ENCODE data around the gene ZBTB9. TPM values are rescaled to one million over a fixed set of nuclear protein-coding genes. Genes with fewer than 3 reads are reported as not detected.
A peak's percentile ranks its signal among the peaks of the same experiment; 100 is the strongest.

Gene ZBTB9
- polyA plus RNA-seq (2013, experiment 1 of 2; ENCODE audit: insufficient read length), result 7.5 TPM
- 7.3 TPM for polyA plus RNA-seq (2013, experiment 2 of 2; ENCODE audit: insufficient read length)

- DNase-seq, result peak; percentile 95
Measured at GRCh38 chr6:33454009-33454946, at the start of gene ZBTB9. ZBTB9 (plus strand) TSS chr6:33454576; CDS start chr6:33455101, 525 bp downstream.

GRCh38 chr6:33404884-33405283, 49.5 kb upstream of the ZBTB9 start:
- DNase-seq, result no peak

GRCh38 chr6:33405386-33405940, 48.9 kb upstream of the ZBTB9 start:
- DNase-seq, result no peak

GRCh38 chr6:33406126-33406525, 48.2 kb upstream of the ZBTB9 start:
- DNase-seq, result no peak

- DNase-seq, result no peak
Measured at GRCh38 chr6:33407132-33407718, 47.2 kb upstream of the ZBTB9 start.

GRCh38 chr6:33410050-33410710, 44.2 kb upstream of the ZBTB9 start:
- DNase-seq, result peak; percentile 98

- peak; percentile 86 for DNase-seq
Measured at GRCh38 chr6:33410711-33411631, 43.4 kb upstream of the ZBTB9 start, which contains the start of gene PHF1. PHF1 (plus strand) TSS chr6:33411014; CDS start chr6:33412264, 1,250 bp downstream.

GRCh38 chr6:33411632-33412005, 42.8 kb upstream of the ZBTB9 start:
- DNase-seq, result no peak

GRCh38 chr6:33412140-33413009, 42.0 kb upstream of the ZBTB9 start:
- DNase-seq, result no peak

GRCh38 chr6:33413241-33414120, 40.9 kb upstream of the ZBTB9 start:
- DNase-seq, result no peak

- no peak for DNase-seq
Measured at GRCh38 chr6:33414592-33415271, 39.6 kb upstream of the ZBTB9 start.

- DNase-seq, result no peak
Measured at GRCh38 chr6:33415831-33416230, 38.5 kb upstream of the ZBTB9 start.

GRCh38 chr6:33416386-33417127, 37.8 kb upstream of the ZBTB9 start:
- DNase-seq, result no peak

- peak; percentile 91 for DNase-seq
Measured at GRCh38 chr6:33417128-33417902, 37.1 kb upstream of the ZBTB9 start.

- peak; percentile 100 for DNase-seq
Measured at GRCh38 chr6:33417903-33418689, 36.3 kb upstream of the ZBTB9 start, which contains the start of gene CUTA. CUTA (minus strand) TSS chr6:33418107; CDS start chr6:33418000, 107 bp downstream.

GRCh38 chr6:33418690-33419291, 35.6 kb upstream of the ZBTB9 start:
- DNase-seq, result peak; percentile 28

Measured in fibroblast of skin of abdomen (primary cell).